GM23248 (cell line): Measurements from ENCODE around the gene AKT2. TPM values are rescaled to one million over a fixed set of nuclear protein-coding genes. Genes with fewer than 3 reads are reported as not detected.

ENCODE experiments used
- DNase-seq: peaks from one replicate; pipeline ENCODE4 v3.0.0-alpha.2; 2015
- H2AFZ ChIP-seq: fragments of 200-600 bp; sonication (generic); 2 replicates; pipeline ENCODE4 v1.6.1; 2016; ENCODE audit warnings: antibody characterized with exemption
- H3F3A ChIP-seq: fragments of 200-600 bp; sonication (generic); 2 replicates; pipeline ENCODE4 v1.6.1; 2016; ENCODE audit warnings: mild to moderate bottlenecking, antibody characterized with exemption, mixed run types; ENCODE audit not compliant: insufficient read depth
- H3K27ac ChIP-seq: fragments of 200-600 bp; sonication (generic); 2 replicates; pipeline ENCODE4 v1.5.1; 2016; ENCODE audit warnings: mild to moderate bottlenecking
- H3K27me3 ChIP-seq: fragments of 200-600 bp; sonication (generic); replicated peaks from 2 replicates; pipeline ENCODE4 v1.6.1; 2016; ENCODE audit warnings: mild to moderate bottlenecking; ENCODE audit not compliant: insufficient read depth
- H3K36me3 ChIP-seq: fragments of 200-600 bp; sonication (generic); 2 replicates; pipeline ENCODE4 v1.6.1; 2016; ENCODE audit warnings: low read depth, mild to moderate bottlenecking
- H3K4me1 ChIP-seq: fragments of 200-600 bp; sonication (generic); 2 replicates; pipeline ENCODE4 v1.6.1; 2016; ENCODE audit warnings: mild to moderate bottlenecking; ENCODE audit not compliant: insufficient read depth
- H3K4me2 ChIP-seq: fragments of 200-600 bp; sonication (generic); one replicate; pipeline ENCODE4 v1.6.1; 2016; ENCODE audit warnings: mild to moderate bottlenecking; ENCODE audit not compliant: unreplicated experiment
- H3K4me3 ChIP-seq: fragments of 200-600 bp; sonication (generic); 2 replicates; pipeline ENCODE4 v1.5.1; 2016; ENCODE audit warnings: mild to moderate bottlenecking
- H3K79me2 ChIP-seq: fragments of 200-600 bp; sonication (generic); 2 replicates; pipeline ENCODE4 v1.6.1; 2016; ENCODE audit warnings: mild to moderate bottlenecking; ENCODE audit not compliant: insufficient read depth
- H3K9ac ChIP-seq: fragments of 200-600 bp; sonication (generic); 2 replicates; pipeline ENCODE4 v1.6.1; 2016; ENCODE audit warnings: mild to moderate bottlenecking
- H3K9me2 ChIP-seq: fragments of 200-600 bp; sonication (generic); 2 replicates; pipeline ENCODE4 v1.6.1; 2016; ENCODE audit warnings: mixed run types, mild to moderate bottlenecking, moderate library complexity; ENCODE audit not compliant: insufficient read depth
- H3K9me3 ChIP-seq: fragments of 200-600 bp; sonication (generic); one replicate; pipeline ENCODE4 v1.6.1; 2017; ENCODE audit warnings: low read depth
- H4K20me1 ChIP-seq: fragments of 200-600 bp; sonication (generic); 2 replicates; pipeline ENCODE4 v1.6.0; 2016; ENCODE audit not compliant: insufficient read depth
- EZH2 ChIP-seq: fragments of 200-600 bp; sonication (generic); IDR thresholded peaks from 2 replicates; pipeline ENCODE4 v1.6.1; 2018; ENCODE audit warnings: antibody characterized with exemption, mild to moderate bottlenecking; ENCODE audit not compliant: insufficient read depth, poor library complexity, severe bottlenecking
- EZH2phosphoT487 ChIP-seq: fragments of 200-600 bp; sonication (generic); IDR thresholded peaks from 2 replicates; pipeline ENCODE4 v1.6.1; 2018; ENCODE audit warnings: antibody characterized with exemption, moderate library complexity, mild to moderate bottlenecking, low read depth; ENCODE audit not compliant: insufficient read depth
- WGBS, 2 experiments: methylation state at CpG; one replicate each; pipeline ENCODE4 v1.1.6; 2015 to 2017; ENCODE audit warnings: low lambda C conversion rate in 2 of 2, low coverage in 1 of 2; ENCODE audit errors: missing lambda C conversion rate in 2 of 2; 5-methylcytosine and 5-hydroxymethylcytosine counted together
- in situ Hi-C: fragments of 300-500 bp; cut with MboI; formaldehyde crosslinking; loops from 2 replicates; pipeline ENCODE4 v1.15.0; 2020
- microRNA counts: library from miRNA; unstranded; fragments of <30 nt; microRNA quantifications from one replicate; lab custom pipeline; 2016
- microRNA-seq: library from miRNA; unstranded; fragments of <30 nt; microRNA quantifications from one replicate; pipeline ENCODE4, GENCODE V29; 2016; ENCODE audit warnings: borderline number of aligned reads
- polyA plus RNA-seq: library from polyadenylated mRNA; unstranded; fragments of >200 nt; fragmentation: Nextera tagmentation; extraction: Ambion mirVana; gene quantifications from 2 replicates; pipeline ENCODE4 v1.2.1, GENCODE V29; 2016
- small RNA-seq: library from RNA; depleted of rRNA; stranded (forward); fragments of <200 nt; gene quantifications from one replicate; pipeline ENCODE3, GENCODE V24; 2014; ENCODE audit warnings: low read depth, low replicate concordance
- total RNA-seq: library from RNA; depleted of rRNA; stranded (reverse); fragments of >200 nt; shearing (Covaris generic); gene quantifications from 2 replicates; pipeline ENCODE4 v1.2.3, GENCODE V29; 2014; rRNA removed

Gene AKT2
- total and polyA plus RNA-seq, 2 experiments from 2014 or later, result 41.5 to 123 TPM

- Histone ChIP-seq H3K27me3 (no peaks in the 10 kb centered on the region), H3K27ac (peak within 1 kb of the TSS; percentile 88), H3K9me3 (no peaks in the 10 kb centered on the region), H4K20me1 (no peaks in the 10 kb centered on the region), H3K9me2 (no peaks in the 10 kb centered on the region), H3K36me3 (no peaks in the 10 kb centered on the region), H2AFZ (peak within 1 kb of the TSS; percentile 96), H3K9ac (peak within 1 kb of the TSS; percentile 85), H3K79me2 (no peaks in the 10 kb centered on the region), H3K4me3 (peak within 1 kb of the TSS; percentile 81), H3F3A (0 out of 2 replicates have a peak, but pooled peaks cover 3% of the 10 kb centered on the region), H3K4me2 (peak within 1 kb of the TSS; percentile 88), H3K4me1 (peaks cover 7% of the 10 kb centered on the region; the same call in 1 of the 2 replicates)
- WGBS, 2 experiments, result 1% methylated on average over 57 to 75 of the region's 116 CpGs
- peak; percentile 89 for DNase-seq
- TF ChIP-seq EZH2 (no peak), EZH2phosphoT487 (no peak)
- in situ Hi-C loops, result no loop called here
Measured at GRCh38 chr19:40190891-40191835, 94.0 kb downstream of the AKT2 start, which contains the start of gene MAP3K10. TSS of gene MAP3K10 (plus strand) at chr19:40191426. CDS start at chr19:40192032, 606 bp downstream.

DNA sequence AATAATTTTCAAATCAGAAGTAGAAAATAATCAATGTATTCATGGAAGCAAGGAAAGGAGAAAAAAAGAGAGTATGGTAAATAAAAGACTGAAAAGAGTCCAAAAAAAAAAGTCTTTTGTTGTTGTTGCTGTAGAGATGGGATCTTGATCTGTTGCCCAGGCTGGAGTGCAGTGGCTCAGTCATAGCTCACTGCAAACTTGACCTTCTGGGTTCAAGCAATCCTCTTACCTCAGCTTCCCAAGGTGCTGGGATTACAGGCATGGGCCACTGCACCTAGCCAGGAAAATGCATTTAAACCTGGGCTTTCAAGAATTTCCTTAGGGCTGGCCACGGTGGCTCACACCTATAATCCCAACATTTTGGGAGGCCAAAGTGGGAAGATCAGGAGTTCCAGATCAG is 100.9 kb downstream of the AKT2 start:
- no peak overlapping the region for H3K27ac ChIP-seq
- in situ Hi-C loops, result no loop called here
- TF ChIP-seq EZH2, result no peak
- no peak for TF ChIP-seq EZH2phosphoT487
- no peak overlapping the region for H2AFZ ChIP-seq
- no peaks in the 10 kb centered on the region for H3K36me3 ChIP-seq
- no peaks in the 10 kb centered on the region for H3F3A ChIP-seq
- no peak overlapping the region for H3K9ac ChIP-seq
- no peak overlapping the region for H3K4me3 ChIP-seq
- no peaks in the 10 kb centered on the region for H3K9me3 ChIP-seq
- H3K4me2 ChIP-seq, result no peak overlapping the region
- no peaks in the 10 kb centered on the region for H3K4me1 ChIP-seq
- H3K79me2 ChIP-seq, result no peaks in the 10 kb centered on the region
- 53 to 59% methylated on average over 1 of the region's 1 CpG for WGBS, 2 experiments
- no peak for DNase-seq
- H3K27me3 ChIP-seq, result no peaks in the 10 kb centered on the region
- H3K9me2 ChIP-seq, result no peaks in the 10 kb centered on the region
- H4K20me1 ChIP-seq, result no peaks in the 10 kb centered on the region

MicroRNA genes within 50 kb of the gene (microRNA counts, 767-probe panel; counts per million panel counts)
- 447 counts per million, percentile 86 among the panel's probes with 10 or more counts for microRNA hsa-miR-641 (lab: Ali Mortazavi, UCI)

Small RNA genes lying within 50 kb of the gene (microRNA-seq; reads per million reads assigned to microRNA genes)
- gene MIR641, result 28.1 reads per million, percentile 33 among the genes with 10 or more reads in this experiment

Small RNA genes lying within 50 kb of the gene (small RNA-seq; reads per million reads assigned to genes)
- gene MIR641 (0.25 reads per million), gene RNU6-945P (not detected)

Other genes starting within 250 kb of the AKT2 start
- gene ZNF780B, start 229.1 kb downstream of the AKT2 start, total RNA-seq, result 5.1 and 12.0 TPM in 2 replicates
- gene ZNF780B, start 229.1 kb downstream of the AKT2 start, polyA plus RNA-seq, result 2.9 and 3.3 TPM in 2 replicates
- 6.1 and 7.2 TPM in 2 replicates for gene ZNF780A, start 194.4 kb downstream of the AKT2 start, total RNA-seq
- gene ZNF780A, start 194.4 kb downstream of the AKT2 start, polyA plus RNA-seq, result 3.6 and 3.9 TPM in 2 replicates
- 8.6 and 13.1 TPM in 2 replicates for gene MAP3K10, start 93.9 kb downstream of the AKT2 start, total RNA-seq
- 1.4 and 1.8 TPM in 2 replicates for gene MAP3K10, start 93.9 kb downstream of the AKT2 start, polyA plus RNA-seq
- not detected in 2 replicates for gene TTC9B, start 67.0 kb downstream of the AKT2 start, total RNA-seq
- gene TTC9B, start 67.0 kb downstream of the AKT2 start, polyA plus RNA-seq, result 0.15 TPM in 1 of 2 replicates, not detected in the other
- not detected in 2 replicates for gene CCNP, start 58.7 kb downstream of the AKT2 start, total RNA-seq
- gene CCNP, start 58.7 kb downstream of the AKT2 start, polyA plus RNA-seq, result 0.19 and 0.23 TPM in 2 replicates
- gene C19orf47, start 63.1 kb upstream of the AKT2 start, total RNA-seq, result 6.2 and 13.2 TPM in 2 replicates
- gene C19orf47, start 63.1 kb upstream of the AKT2 start, polyA plus RNA-seq, result 10.9 and 11.2 TPM in 2 replicates
- gene PLD3, start 63.4 kb upstream of the AKT2 start, total RNA-seq, result 483 and 536 TPM in 2 replicates
- gene PLD3, start 63.4 kb upstream of the AKT2 start, polyA plus RNA-seq, result 361 and 373 TPM in 2 replicates
- 0.43 TPM in 1 of 2 replicates, not detected in the other for gene HIPK4, start 104.8 kb upstream of the AKT2 start, total RNA-seq
- gene HIPK4, start 104.8 kb upstream of the AKT2 start, polyA plus RNA-seq, result 0.08 and 0.19 TPM in 2 replicates
- gene PRX, start 128.0 kb upstream of the AKT2 start, total RNA-seq, result 3.8 and 4.0 TPM in 2 replicates
- 0.52 and 0.54 TPM in 2 replicates for gene PRX, start 128.0 kb upstream of the AKT2 start, polyA plus RNA-seq
- gene SERTAD1, start 140.6 kb upstream of the AKT2 start, total RNA-seq, result 31.7 and 40.2 TPM in 2 replicates
- gene SERTAD1, start 140.6 kb upstream of the AKT2 start, polyA plus RNA-seq, result 34.5 and 36.2 TPM in 2 replicates
- 21.8 and 37.9 TPM in 2 replicates for gene SERTAD3, start 159.0 kb upstream of the AKT2 start, total RNA-seq
- 40.7 and 41.2 TPM in 2 replicates for gene SERTAD3, start 159.0 kb upstream of the AKT2 start, polyA plus RNA-seq
- gene BLVRB, start 180.4 kb upstream of the AKT2 start, total RNA-seq, result 50.7 and 71.1 TPM in 2 replicates
- gene BLVRB, start 180.4 kb upstream of the AKT2 start, polyA plus RNA-seq, result 52.7 and 56.9 TPM in 2 replicates
- 2.1 and 2.8 TPM in 2 replicates for gene SPTBN4, start 181.7 kb upstream of the AKT2 start, total RNA-seq
- 0.24 and 0.69 TPM in 2 replicates for gene SPTBN4, start 181.7 kb upstream of the AKT2 start, polyA plus RNA-seq